Femur (tissue), 1 donor: ENCODE results near the gene AOC2.

ENCODE experiments used
- DNase-seq: peaks from one replicate; pipeline ENCODE4 v3.0.0-alpha.2; 2017

Gene AOC2, protein sequence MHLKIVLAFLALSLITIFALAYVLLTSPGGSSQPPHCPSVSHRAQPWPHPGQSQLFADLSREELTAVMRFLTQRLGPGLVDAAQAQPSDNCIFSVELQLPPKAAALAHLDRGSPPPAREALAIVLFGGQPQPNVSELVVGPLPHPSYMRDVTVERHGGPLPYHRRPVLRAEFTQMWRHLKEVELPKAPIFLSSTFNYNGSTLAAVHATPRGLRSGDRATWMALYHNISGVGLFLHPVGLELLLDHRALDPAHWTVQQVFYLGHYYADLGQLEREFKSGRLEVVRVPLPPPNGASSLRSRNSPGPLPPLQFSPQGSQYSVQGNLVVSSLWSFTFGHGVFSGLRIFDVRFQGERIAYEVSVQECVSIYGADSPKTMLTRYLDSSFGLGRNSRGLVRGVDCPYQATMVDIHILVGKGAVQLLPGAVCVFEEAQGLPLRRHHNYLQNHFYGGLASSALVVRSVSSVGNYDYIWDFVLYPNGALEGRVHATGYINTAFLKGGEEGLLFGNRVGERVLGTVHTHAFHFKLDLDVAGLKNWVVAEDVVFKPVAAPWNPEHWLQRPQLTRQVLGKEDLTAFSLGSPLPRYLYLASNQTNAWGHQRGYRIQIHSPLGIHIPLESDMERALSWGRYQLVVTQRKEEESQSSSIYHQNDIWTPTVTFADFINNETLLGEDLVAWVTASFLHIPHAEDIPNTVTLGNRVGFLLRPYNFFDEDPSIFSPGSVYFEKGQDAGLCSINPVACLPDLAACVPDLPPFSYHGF

DNA sequence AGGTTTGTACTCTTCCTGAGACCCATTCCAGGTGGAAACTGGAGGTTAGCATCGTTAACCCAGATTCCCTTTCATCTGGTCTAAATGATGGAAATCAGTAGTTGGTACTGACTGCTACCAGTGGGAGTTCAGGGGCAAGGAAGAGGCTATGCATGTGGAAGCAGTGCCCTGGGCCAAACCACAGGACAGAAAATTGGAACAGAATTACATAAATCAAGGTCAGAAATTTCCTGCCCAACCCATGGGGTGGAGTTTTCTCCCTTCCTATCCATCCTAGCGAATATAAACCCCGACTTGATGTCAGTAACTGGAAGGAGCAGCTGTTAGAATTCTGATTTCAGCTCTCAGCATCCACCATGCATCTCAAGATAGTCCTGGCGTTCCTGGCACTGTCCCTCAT lies at the start of gene AOC2:
Gene AOC2 (plus strand): TSS at position 310 of the 400 bp plus-strand sequence. CDS start 47 bp downstream, at position 357.
- peak; percentile 53 for DNase-seq

DNA sequence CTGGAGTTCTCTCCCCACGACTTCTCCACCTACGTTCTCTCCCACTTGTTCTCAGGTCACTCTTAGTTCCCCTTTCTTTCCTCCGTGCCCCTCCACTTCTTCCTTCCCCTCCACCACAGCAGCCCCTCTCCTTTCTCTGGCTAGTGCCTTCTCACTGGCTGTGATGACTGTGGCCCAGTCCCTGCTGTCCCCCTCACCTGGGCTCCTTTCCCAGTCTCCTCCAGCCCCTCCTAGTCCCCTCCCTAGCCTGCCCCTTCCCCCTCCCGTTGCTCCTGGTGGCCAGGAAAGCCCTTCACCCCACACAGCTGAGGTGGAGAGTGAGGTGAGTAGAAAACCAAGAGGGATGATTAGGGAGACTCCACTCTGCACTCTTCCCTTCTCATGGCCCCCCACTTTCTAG lies 49.3 kb upstream of the AOC2 start:
- no peak for DNase-seq

DNA sequence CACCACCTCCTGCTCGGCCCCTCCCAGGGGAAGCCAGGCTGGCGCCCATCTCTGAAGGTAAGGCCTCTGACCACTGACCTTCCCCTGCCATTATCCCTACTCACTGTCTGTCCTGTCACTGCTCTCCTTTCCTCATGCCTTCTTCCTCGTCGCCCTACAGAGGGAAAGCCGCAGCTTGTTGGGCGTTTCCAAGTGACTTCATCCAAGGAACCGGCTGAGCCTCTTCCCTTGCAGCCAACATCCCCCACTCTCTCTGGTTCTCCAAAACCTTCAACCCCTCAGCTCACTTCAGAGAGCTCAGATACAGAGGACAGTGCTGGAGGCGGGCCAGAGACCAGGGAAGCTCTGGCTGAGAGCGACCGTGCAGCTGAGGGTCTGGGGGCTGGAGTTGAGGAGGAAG lies 48.9 kb upstream of the AOC2 start:
- DNase-seq, result no peak

DNA sequence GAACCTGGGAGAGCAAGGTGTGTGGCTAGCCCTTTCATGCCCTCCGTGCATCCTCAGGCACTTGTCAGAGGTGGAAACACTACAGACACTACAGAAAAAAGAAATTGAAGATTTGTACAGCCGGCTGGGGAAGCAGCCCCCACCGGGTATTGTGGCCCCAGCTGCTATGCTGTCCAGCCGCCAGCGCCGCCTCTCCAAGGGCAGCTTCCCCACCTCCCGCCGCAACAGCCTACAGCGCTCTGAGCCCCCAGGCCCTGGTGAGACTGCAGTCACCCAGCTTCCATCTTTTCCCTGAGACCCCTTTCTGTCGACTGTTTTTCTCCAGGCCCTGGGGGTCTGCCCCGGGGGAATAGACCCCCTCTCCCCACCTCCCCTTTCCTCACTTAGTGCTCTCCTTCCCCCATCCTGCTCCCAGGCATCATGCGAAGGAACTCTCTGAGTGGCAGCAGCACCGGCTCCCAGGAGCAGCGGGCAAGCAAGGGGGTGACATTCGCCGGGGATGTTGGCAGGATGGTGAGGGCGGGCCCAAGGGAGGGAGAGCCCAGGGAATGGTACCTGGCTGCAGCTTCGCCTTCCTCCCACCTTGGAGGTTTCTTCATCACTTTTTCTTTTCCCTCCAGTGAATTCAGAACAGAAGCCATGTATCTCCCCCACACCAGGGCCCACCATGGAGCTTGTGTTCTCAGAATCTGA lies 48.2 kb upstream of the AOC2 start:
- no peak for DNase-seq

DNA sequence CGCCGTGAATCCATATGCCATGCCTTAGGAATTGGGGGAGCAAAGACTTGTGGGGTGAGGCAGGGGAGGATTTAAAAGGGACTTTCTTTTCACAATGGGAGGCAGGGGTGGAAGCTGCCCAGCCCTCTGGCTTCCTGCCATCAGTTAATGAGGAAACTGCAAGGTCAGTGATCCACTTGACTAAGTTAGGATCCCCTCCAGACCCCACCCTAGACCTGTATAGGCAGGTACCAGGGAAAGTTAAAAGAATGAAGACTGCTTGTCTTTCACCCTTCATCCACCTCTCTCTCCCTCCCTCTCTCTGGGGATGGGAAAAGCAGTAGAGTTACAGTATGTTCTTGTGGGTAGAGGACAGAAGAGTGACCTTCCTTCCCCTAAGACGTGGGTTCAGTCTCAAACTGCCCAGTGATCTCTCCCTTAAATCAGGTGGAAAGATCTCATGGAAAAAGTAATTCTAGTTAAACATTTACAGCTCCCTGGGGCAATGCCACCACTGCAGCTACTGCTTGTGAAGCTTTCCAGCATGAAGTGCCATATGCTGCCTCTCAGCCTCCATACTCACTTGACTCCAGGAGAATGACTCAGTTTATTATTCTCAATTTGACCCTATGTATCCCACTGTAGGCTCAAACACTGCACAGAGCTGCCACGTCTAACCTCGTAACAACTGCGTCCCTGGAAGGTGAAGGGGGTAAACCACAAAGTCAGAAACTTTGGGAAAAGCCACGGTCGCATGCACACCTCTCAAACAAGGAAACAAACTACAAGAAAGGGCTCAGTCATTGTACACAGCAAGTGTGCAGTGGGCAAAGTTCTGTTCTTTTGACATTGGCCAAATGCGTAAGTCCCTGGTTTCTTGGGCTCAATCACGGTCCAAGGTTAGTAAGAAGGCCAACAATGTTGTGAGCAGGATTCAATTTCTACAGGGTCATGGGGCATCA lies 47.0 kb upstream of the AOC2 start:
- no peak for DNase-seq

DNA sequence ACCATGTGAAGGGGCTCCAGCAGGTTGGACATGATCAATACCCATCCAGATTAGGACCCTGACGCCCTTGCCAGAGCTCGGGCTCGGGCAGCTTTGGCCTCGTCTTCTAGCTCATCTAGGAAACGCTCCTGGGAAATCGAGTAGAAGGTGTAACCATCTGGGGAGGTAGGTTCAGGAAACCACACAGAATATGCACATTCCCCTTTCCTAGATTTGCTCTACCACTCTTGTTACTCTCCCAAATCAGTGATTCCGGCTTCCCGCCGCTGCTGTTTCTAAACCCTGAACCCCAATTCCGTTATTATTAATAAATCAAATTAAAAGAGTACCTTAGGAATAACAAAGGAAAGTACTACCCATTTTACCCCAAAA lies 46.4 kb upstream of the AOC2 start:
- DNase-seq, result no peak

DNA sequence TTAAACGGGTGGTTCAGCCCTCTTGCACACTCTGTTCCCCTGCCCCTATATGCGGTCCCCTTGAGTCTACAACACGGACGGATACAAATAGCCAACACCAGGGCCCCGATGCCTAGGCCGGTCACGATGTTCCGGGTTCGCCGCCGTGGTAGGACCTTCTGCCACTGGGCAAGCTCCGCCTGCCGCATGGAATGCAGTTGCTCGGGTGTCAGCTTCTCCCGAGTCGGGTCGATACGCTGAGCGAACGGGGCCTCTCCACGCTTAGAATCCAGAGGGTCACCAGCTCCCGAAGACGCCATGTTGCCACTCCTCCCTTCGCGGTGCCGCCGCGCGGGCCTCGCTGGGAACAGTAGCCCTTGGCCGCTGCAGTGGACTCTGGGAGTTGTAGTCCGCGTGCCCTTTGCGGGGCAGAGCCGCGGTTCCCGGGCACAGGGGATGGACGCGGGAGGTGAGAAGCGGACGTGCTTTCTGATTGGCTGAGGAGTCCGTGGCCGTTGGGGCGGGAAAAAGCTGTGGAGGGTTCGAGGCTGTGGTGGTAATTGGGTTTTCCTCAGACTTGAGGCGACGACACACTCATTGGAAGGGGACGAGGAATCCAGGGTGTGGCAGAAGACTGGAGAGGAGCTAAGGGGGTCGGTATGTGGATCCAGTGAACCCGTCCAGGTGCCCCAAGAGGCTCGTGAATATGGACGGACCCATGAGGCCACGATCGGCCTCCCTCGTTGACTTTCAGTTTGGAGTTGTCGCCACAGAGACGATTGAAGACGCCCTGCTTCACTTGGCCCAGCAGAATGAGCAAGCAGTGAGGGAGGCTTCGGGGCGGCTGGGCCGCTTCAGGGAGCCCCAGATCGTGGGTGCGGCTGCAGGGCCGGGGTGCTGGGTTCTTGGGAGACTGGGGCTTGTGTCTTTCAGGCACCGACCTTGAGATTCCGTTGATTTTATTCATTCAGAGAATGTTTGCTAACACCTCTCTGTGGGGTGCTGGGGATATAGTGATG lies 45.7 kb upstream of the AOC2 start, which contains the start of the genes CNTD1 and COA3:
Gene CNTD1 (plus strand): TSS at position 479 of the 998 bp plus-strand sequence. CDS start 207 bp downstream, at position 686.
Gene COA3 (minus strand): TSS at position 322 of the 998 bp plus-strand sequence. CDS start 23 bp downstream, at position 299.
- DNase-seq, result peak; percentile 92

DNA sequence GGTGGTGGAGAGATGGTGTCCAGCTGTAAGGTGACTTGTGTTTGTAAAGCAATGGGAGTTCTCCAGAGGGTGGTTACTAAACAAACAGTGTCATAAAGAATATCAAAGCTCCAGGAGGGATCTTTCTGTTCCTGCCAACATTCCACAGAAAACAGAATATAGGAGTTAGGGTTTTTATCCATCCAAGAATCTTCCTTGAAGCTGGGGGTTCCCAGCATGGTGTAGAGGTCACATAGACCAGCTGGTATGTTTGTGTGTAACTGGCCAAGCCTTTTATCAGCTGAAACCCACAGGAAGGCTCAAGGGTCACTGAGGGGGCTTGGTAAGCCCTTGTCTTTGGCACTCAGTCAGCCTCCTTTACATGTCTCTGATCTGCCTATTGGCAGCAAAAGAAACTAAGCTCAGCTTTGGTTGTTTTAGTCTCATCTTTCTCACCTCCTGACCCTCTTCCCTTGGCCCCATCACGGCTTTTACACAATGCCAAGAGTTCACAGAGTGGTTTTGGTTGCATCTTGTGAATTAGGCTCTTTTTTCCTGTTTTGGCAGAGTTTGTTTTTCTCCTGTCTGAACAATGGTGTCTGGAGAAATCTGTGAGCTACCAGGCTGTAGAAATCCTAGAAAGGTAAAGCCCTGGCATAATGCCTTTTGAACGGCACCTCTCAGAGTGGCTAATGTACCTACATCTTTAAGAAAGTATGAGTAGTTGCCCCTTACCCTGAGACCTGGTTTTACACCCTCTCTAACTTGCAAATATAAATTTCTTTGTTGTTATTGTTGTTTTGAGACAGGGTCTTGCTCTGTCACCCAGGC lies 41.1 kb upstream of the AOC2 start:
- DNase-seq, result no peak

DNA sequence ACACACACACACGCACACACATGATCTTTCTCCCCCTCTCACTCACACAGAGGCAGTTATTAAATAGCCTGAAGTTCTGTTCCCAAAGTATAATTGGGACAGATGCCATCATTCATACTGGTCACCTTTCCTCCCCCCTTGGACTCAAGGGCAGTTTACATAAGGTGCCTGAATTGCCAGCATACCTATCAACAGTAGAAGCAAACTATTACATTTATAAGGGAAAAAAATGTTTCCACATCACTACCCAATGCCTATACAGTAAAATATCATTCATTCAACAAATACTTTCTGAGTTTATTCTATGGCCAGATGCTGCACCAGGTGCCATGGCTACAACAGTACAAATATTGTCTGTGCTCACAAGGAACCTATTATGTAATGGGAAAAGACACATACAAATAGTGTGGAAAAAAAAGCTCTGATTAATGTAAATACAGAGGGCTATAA lies 39.4 kb upstream of the AOC2 start:
- DNase-seq, result no peak

DNA sequence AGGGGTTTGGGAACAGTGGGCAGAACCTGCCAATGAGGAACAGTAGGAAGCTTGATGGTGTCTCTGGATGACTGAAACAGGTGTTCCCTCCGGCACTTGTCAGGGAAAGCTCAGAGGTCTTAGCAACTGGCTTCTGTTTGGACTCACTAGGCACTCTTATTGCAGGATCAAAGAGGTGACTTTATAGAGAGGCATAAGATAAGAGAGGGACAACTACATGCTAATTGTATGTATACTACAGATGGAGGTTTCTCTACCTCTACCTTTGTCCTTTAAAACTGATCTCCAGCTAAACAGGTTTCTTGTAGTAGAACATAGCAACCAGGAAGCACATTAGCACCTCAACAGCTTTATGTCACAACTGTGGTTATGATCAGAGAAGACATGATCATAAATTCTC lies 38.1 kb upstream of the AOC2 start:
- DNase-seq, result no peak

DNA sequence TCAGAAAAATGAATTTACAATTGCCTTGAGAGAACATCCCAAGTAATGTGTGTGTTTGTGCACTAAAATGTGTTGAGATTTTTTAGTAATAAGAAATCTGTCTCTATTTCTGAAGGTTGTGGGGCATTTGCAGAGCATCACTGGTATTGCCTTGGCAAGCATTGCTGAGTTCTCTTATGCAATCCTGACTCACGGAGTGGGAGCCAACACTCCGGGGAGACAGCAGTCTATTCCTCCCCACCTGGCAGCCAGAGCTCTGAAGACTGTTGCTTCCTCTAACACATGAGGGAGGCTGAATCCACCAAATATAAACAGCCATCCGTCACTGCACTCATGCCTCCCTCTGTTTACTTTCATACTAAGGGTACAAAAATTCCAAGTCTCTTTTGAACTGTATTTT lies 35.1 kb upstream of the AOC2 start:
- no peak for DNase-seq

DNA sequence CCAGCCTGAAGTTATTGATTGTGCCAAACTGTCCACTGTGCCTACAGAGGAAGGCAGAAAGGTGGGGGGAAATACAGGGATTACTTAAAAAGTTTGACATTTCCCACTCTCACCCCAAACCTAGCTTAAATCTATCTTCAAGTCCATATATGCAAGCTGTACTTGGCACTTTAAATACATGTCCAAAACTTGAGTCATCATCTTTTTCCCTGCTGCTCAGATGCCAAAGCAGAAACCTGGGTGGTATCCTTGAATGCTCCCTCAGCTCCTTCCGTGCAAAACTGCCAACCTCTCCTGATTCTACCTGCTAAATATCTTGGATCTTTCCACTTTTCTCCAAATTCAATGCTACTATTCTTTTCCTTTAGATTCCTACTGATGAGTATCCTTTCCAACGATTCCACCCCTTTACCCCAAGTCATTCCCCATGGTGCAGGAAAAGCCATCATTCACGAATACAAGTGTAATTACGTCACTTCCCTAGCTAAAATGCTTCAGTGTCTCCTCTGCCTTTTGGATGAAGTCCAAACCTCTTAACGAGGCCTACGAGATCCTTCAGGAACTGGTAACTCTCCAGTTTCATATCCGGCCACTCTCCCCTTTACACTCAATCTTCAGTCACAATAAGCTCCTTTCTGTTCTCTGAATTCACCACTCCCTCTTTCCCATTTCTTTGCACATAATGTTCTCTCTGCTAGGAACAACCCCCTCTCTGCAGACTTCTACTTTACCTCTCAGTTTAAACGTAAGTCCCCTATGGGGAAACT lies 29.6 kb upstream of the AOC2 start:
- no peak for DNase-seq

DNA sequence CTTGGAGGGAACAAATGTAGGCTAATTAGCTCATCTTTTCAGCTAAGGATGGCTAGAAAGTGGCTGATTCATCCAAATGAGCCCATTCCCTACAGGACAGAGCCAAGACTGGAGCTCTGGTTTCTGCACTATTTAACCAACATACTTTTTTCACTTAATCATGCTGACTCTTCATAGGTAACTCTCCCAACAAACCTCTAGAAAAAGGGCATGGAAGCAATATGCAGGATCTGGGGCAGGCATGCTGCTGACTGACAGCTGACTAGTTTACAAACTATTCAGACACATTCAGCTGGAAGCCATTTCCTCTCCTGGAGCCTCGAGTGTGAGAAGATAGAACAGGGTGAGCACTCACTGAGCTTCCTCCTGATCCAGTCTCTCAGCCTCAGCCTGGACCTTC lies 26.5 kb upstream of the AOC2 start:
- no peak for DNase-seq

DNA sequence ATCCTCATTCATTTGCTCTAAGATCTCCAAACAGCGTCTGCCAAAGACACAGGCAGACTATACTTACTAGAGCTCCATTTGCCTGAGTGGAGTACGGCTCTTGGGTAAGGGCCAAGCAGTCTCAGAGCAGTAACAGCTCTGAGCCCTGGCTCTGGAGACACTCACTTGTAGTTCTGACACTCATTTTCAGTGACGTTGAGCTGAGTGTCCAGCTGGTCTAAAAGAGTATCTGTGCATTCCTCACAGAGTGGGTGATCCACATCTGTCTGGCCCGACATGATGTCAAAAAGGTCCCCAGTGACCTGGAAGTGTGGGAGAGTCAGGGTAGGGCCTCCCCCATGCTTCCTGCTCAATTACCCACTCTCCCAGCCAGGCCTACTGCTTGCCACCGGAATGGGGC lies 26.0 kb upstream of the AOC2 start:
- DNase-seq, result no peak

DNA sequence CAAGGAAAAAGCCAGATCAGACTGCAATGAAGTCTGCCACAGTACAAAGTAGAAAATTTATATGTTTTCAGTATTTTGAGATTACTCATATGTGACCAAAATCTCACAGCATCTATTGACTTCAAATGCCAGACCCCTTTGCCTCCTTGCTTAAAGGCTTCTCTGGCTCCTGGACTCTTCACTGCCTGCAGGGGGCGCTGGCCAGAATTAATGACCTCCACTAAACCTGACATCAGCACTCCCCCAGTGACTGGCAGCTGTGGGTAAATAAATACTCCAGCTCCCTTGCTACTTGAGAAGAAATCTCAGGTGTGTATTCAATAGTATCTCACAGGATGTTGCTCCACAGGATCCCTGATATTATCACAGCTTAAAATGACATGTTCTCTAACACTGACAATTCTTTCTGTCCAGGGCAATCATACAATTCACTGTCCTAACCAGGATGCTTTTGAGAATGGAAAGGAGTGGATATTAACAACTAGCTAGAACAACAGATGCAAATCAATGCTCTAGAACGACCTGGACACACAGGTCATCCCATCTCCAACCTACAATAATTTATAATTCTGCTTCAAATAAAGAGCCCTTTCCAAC lies 24.3 kb upstream of the AOC2 start:
- no peak for DNase-seq

DNA sequence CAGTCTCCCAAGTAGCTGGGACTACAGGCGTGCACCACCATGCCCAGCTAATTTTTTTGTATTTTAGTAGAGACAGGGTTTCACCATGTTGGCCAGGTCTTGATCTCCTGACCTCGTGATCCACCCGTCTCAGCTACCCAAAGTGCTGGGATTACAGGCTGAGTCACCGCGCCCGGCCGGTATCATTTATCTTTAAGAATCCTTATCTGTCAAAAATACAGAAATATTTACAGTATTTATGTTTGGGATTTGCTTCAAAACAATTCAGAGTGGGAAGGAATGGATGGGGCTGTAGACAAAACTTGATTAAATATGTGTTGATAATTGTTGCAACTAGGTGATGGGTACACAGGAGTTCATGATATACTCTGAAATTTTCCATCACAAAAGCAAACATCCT lies 23.2 kb upstream of the AOC2 start:
- no peak for DNase-seq

DNA sequence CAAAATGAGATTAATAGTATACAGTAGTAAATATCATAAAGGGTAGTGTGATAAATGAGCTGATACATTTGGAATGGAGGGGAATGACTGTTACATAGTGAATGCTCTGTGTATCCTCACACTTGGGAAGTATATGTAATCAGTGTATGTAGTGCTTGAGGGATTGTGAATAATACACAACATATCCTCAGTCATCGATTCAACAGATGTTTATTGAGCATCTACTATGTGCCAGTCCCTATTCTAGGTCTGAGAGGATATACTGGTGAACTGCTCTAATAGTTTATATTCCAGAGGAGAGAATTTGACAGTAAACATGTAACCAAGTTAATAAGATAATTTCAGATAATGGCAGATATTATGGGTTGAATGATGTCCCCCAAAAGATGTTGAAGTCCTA lies 16.9 kb upstream of the AOC2 start:
- DNase-seq, result no peak

DNA sequence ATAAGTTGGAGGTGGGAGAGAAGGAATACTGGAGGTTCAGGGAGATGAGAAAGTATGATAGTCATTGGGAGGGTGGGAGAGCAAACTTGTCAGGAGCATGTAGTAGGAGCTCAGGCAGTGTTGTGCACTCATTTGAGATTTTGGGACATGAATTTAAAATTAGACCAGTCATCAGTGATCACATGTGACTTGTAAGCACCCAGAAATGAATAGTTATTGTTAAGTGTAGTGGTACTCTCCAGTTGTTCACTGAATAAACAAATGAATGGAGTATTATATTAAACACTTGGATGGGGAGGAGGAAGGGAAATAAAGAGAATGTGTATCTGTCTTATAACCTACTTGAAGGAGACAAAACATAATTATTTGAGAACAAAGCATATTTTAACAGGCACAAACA lies 13.4 kb upstream of the AOC2 start:
- DNase-seq, result no peak
